ENCODE measurements around the gene POLR1G.
"Not testable (repeated sequence)": the region's sequence is repeated elsewhere in the genome, so short reads cannot be mapped to it uniquely, and the experiment has no call there.

Gene POLR1G

DNA sequence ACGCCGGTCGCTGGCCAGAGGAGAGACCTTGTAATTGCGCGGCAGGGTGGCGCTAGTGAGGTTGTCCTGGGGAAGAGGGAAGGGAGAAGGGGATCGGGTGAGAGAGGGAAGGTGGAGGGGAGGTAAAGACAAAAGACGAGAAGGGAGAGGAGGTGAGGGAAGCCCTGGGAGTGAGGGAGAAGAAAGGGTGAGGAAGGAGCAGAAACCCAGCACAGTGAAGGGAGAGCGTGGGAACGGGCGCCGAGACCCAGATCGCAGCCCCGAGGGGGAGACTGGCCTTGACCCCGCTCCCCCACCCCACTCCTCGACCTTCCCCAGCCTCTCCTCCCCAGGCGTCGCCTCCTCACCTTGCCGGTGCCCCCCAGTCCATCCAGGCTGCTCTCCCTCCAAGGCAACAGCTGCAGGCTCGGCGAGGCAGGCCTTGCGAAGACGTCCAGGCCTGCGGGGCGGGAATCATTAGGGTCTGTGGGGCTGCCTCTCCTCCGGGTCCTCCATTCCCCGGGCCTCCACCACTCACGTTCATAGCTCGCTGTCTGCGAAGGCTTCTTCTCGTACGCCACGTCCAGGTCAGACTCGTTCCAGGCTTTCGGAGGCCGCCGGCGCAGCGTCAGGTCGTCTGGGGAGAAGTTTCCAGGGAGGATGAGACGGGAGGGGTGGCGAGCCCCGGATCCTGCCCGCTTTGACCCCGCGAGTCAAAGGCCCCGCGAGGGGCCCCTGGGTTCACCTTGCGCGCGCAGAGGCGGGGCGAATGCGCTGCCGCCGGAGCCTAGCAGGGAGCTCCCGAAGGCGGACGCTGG is 10.4 kb upstream of the POLR1G start:
- in situ Hi-C loops (cut with MboI; ENCODE audit: low sequenced_read_pairs) = no loop called here

DNA sequence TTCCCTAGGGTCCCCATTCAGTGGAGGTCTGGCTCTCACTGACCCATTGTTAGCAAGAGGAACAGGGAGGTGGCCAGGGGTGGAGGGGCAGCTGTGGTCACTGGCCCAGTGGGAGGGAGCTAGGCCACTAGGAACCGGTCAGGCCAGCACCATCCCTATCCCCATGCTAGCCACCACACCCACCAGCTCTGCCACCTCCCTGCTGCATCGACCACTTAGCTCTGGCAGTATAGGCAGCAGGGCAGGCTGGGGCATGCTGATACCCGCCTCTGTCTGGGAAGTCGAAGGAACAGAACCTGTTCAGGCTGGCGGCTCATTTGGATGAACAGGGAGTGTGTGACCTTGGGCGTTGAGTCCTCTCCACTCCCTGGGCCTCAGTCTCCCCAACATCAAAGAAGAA is 6.3 kb upstream of the POLR1G start:
- in situ Hi-C loops (cut with MboI; ENCODE audit: low sequenced_read_pairs) = no loop called here

DNA sequence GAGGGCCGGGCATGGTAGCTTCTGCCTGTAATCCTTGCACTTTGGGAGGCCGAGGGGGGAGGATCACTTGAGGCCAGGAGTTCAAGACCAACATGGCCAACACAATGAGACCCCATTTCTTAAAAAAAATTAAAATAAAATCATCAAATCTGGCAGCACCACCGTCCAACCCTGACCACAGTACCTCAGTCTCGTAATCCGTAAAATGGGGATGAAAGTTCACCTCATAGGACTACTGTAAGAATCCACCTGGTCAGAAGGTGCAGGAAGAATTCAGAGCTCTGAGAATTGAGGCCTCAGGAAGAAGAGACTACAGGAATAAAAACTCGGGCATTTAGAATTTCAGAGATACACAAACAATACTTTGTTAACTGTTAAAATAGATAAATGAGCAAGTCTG is 4.6 kb upstream of the POLR1G start:
- in situ Hi-C loops (cut with MboI; ENCODE audit: low sequenced_read_pairs) = no loop called here

DNA sequence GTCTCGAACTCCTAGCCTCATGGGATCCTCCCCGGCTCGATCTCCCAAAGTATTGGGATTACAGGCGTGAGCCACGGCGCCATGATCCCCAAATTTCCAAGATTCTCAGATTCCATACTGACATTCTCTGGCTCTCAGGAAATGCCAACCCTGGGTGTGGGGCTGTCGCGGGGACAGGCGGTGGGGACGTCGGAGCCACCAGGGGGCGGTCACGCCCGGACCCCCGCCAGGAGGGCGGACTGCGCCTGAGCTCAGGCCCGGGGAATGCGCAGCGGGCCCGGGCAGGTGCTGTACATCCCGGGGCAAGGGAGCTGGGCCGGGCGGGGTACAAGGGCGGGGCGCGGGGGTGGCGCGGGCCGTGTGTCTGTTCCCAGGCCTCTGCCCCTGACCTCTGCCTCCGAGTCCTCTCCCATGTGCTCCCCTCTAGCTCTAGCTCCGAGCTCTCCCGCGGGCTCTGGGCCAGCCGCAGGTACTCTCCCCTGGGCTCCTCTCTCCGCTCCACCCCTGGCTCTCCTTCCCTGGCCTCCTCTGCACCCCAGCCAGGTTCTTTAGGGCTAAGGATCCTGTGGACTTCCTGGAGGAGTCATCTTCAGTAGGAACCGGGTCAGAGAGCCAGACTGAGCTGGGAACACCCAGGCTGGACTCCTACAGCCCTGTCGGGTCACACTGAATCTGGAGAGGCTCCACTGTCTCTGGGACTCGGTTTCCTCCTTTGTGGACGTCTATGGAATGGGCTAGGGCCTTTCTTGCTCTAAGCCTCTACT is 4.0 kb upstream of the POLR1G start:
- in situ Hi-C loops (cut with MboI; ENCODE audit: low sequenced_read_pairs) = no loop called here

DNA sequence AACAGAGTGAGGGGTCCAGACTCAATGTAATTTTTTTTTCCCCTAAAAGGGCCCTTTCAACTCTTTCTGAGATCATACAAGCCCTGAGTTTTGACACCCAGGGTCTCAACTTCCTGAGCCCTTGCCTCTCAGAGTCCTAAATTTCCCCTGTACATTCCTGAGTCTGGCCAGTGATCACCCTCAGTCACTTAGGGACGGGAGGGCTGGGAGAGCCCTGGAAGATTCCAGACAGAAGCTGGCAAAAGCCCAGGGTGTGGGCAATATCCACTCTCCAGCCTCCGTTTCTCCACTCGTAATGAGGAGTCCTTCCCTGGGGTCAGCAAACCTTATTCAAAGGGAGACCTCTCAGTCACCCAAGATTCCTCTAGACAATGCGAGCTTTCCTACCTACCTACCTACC is 3.2 kb upstream of the POLR1G start:
- in situ Hi-C loops (cut with MboI; ENCODE audit: low sequenced_read_pairs) = no loop called here

GRCh38 chr19:45403781-45404556 is 2.5 kb upstream of the POLR1G start:
- in situ Hi-C loops (cut with MboI; ENCODE audit: low sequenced_read_pairs) = no loop called here

DNA sequence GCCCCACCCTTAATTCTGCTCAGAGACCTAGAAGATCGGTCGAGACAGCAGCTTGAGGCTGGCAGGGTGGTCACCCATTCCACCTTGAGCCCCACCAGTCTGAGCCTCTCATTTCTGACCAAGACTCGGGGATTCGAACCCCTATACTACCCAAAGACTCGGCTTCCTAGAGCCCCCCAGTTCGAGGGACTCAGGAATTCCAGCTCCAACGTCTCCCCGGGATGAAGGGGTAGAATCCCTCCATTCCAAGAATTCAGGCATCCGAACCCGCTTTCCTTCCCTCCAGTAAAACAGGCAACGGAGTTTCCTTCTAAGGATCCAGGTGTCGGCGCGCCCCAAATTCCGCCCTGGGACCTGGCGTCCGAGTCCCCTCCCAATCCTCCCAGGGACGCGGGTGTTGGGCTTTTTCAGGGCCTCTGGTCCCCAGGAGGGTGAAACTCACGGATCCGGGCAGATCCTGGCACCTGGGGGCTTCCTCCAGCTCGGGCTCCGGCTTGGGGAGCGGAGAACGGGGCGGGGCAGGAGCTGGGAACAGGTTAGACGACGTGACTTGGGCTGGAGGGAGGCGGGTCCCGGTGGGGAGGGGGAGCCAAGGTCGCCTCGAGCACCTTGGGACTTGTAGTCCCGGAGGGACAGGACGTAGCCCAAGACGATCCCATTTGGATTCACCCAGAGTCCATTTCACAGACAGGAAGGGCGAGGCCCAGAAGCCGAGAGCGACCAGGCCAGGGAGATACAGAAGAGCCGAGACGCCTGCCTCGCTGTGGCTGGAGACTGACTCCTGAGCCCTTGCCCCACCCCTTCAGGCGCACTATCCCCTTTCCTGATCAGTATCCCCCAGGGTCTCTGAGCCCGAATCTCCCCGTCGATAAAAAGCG is 1.6 kb upstream of the POLR1G start, which contains the start of gene PPP1R13L:
TSS of gene PPP1R13L (minus strand) at position 513 of the 878 bp plus-strand sequence. CDS start 6,751 bp downstream, outside the sequence.
- in situ Hi-C loops (cut with MboI; ENCODE audit: low sequenced_read_pairs) = no loop called here

- in situ Hi-C loops (cut with MboI; ENCODE audit: low sequenced_read_pairs) = no loop called here
Observed at GRCh38 chr19:45405435-45406225, 814 bp upstream of the POLR1G start.

DNA sequence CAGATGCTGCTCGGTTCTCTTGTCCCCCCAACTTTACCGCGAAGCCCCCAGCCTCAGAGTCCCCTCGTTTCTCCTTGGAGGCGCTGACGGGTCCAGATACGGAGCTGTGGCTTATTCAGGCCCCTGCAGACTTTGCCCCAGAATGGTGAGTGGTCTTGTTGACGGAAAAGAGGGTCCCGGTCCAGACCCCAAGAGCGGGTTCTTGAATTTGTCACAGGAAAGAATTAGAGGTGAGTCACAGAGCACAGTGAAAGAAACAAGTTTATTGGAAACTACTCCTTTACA is 589 bp downstream of the POLR1G start:
- in situ Hi-C loops (cut with MboI; ENCODE audit: low sequenced_read_pairs) = no loop called here

- in situ Hi-C loops (cut with MboI; ENCODE audit: low sequenced_read_pairs) = not testable (repeated sequence)
Observed at GRCh38 chr19:45407585-45407984, 1.1 kb downstream of the POLR1G start.

DNA sequence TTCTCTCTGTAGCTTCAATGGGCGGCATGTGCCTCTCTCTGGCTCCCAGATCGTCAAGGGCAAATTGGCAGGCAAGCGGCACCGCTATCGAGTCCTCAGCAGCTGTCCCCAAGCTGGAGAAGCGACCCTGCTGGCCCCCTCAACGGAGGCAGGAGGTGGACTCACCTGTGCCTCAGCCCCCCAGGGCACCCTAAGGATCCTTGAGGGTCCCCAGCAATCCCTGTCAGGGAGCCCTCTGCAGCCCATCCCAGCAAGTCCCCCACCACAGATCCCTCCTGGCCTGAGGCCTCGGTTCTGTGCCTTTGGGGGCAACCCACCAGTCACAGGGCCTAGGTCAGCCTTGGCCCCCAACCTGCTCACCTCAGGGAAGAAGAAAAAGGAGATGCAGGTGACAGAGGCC is 1.7 kb downstream of the POLR1G start:
- in situ Hi-C loops (cut with MboI; ENCODE audit: low sequenced_read_pairs) = no loop called here

- in situ Hi-C loops (cut with MboI; ENCODE audit: low sequenced_read_pairs) = no loop called here
Observed at GRCh38 chr19:45408830-45409556, 2.5 kb downstream of the POLR1G start.

DNA sequence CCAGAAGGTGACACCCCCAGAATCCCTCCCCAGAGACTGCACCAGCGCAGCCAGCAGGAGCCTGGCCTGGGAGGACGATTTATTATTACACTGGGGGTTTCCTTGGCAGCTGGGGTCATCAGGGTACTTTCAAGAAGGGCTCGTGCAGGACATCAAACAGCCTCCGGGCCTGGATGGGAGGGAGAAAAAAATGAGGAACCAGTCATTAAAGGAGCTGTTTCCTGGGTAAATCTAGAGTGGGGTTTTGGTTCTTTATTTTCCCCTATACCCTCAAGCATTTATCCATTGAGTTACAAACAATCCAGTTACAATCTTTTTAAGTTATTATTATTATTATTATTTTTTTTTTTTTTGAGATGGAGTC is 3.1 kb downstream of the POLR1G start:
- in situ Hi-C loops (cut with MboI; ENCODE audit: low sequenced_read_pairs) = no loop called here

DNA sequence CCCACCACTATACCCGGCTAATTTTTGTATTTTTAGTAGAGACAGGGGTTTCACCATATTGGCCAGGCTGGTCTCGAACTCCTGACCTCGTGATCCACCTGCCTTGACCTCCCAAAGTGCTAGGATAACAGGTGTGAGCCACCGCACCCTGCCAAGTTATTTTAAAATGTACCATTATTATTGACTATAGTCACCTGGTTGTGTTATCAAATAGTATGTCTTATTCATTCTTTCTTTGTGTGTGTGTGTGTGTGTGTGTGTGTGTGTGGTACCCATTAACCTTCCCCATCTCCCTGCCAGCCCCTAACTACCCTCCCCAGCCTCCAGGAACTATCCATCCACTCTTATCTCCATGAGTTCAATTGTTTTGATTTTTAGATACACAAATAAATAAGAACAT is 3.9 kb downstream of the POLR1G start:
- in situ Hi-C loops (cut with MboI; ENCODE audit: low sequenced_read_pairs) = not testable (repeated sequence)

- in situ Hi-C loops (cut with MboI; ENCODE audit: low sequenced_read_pairs) = no loop called here
Observed at GRCh38 chr19:45413497-45413896, 7.1 kb downstream of the POLR1G start.

GRCh38 chr19:45414468-45414867 is 8.0 kb downstream of the POLR1G start:
- in situ Hi-C loops (cut with MboI; ENCODE audit: low sequenced_read_pairs) = no loop called here

DNA sequence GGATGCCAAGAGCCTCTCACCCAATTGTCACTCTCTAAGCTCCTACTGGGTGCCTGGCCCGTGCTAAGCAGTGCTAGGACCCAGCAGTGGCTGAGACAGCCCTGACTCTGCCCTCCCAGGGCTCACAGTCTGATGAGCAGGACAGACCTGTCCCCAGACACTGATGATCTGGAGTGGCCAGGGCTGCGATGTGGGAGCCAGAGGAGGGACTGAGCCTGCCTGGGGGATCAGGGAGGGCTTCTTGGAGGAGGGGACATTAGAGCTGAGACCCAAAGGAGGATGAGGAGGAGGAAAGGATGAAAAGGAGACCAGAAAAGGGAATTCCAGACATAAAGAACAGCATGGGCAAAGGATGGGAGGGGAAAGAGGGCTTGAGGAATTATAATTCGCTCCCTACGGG is 10.7 kb downstream of the POLR1G start:
- in situ Hi-C loops (cut with MboI; ENCODE audit: low sequenced_read_pairs) = no loop called here

DNA sequence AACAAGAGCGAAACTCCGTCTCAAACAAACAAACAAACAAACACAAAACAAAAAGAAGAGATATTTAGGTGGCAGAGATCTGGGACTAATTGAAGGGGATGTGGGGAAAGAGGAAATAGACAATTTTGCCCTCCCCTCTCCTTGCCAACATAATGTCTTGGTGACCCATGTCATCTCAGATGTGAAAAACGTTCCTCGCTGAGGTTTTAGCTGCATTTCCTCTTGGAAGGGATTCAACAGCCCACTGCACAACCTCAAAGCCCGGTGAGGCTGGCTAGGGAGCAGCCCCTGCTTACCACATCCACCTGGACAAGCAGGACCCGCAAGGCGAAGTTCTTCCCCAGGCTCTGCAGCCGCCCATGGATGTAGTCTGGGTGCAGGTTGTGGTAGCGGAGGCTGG is 12.4 kb downstream of the POLR1G start:
- in situ Hi-C loops (cut with MboI; ENCODE audit: low sequenced_read_pairs) = no loop called here

DNA sequence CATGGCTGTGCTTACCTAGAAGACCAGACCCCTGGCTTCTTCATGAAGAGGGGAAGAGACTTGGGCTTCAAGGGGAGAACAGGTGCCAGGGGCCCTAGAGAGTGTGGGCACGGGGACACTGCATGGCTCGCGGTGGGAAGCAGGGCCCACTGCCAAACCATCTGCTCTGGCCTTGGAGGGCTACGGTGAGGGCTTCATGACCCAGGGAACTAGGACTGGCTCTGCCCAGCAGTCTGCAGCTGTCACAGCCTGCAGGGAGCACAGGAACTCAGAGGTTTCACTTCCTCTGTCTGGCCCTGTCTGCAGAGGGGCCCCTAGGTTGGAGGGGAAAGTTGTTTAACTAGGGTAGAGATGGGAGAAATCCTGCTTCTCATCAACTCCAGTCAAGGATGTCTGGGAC is 13.0 kb downstream of the POLR1G start:
- in situ Hi-C loops (cut with MboI; ENCODE audit: low sequenced_read_pairs) = no loop called here

Data from HL-60/S4 (cell line).